ENCODE data around the gene OTUD5. TPM values are rescaled to one million over a fixed set of nuclear protein-coding genes. Genes with fewer than 3 reads are reported as not detected.

Gene OTUD5
- total and polyA plus RNA-seq, 3 donors from 2014 or later: 36.2 to 77.1 (median 74.3) TPM

- H3K4me1 ChIP-seq: no peaks in the 10 kb centered on the region
- intact Hi-C loops (cut with DNase I; ENCODE audit: low total_unique reads): no loop called here
- no peaks in the 10 kb centered on the region for H3K36me3 ChIP-seq (ENCODE audit: low read depth, missing control alignments)
- H3K9me3 ChIP-seq: no peaks in the 10 kb centered on the region
- DNase-seq: no peak
- 71 to 79% methylated on average over 4 to 14 of the region's 14 CpGs for WGBS, 2 donors
- H3K4me3 ChIP-seq: no peak overlapping the region
- H3K27me3 ChIP-seq: no peaks in the 10 kb centered on the region
- H3K27ac ChIP-seq: no peak overlapping the region
- no peak for TF ChIP-seq CTCF (IDR thresholded peaks at IDR 0.05)
- TF ChIP-seq POLR2A (IDR thresholded peaks at IDR 0.05): no peak
Observed at GRCh38 chrX:48902776-48903175, 54.6 kb downstream of the OTUD5 start.

GRCh38 chrX:48902135-48902534, 55.3 kb downstream of the OTUD5 start:
- intact Hi-C loops (cut with DNase I; ENCODE audit: low total_unique reads): no loop called here
- Histone ChIP-seq H3K9me3 (no peaks in the 10 kb centered on the region), H3K27me3 (no peaks in the 10 kb centered on the region), H3K4me3 (no peak overlapping the region), H3K36me3 (ENCODE audit: low read depth, missing control alignments) (no peaks in the 10 kb centered on the region), H3K4me1 (no peaks in the 10 kb centered on the region), H3K27ac (no peak overlapping the region)
- TF ChIP-seq POLR2A (IDR thresholded peaks at IDR 0.05): no peak
- TF ChIP-seq CTCF (IDR thresholded peaks at IDR 0.05): no peak
- WGBS, 2 donors: 88 to 91% methylated on average over 7 to 20 of the region's 20 CpGs
- no peak for DNase-seq

- TF ChIP-seq CTCF (IDR thresholded peaks at IDR 0.05): no peak
- no peak for TF ChIP-seq POLR2A (IDR thresholded peaks at IDR 0.05)
- 86 to 96% methylated on average over 4 to 7 of the region's 7 CpGs for WGBS, 2 donors
Observed at GRCh38 chrX:48901069-48901468, 56.3 kb downstream of the OTUD5 start.

GRCh38 chrX:48899078-48899410, 58.4 kb downstream of the OTUD5 start:
- H3K4me1 ChIP-seq: peaks cover 5% of the 10 kb centered on the region
- TF ChIP-seq POLR2A (IDR thresholded peaks at IDR 0.05): no peak
- no peak for TF ChIP-seq CTCF (IDR thresholded peaks at IDR 0.05)
- H3K4me3 ChIP-seq: no peak overlapping the region
- no peaks in the 10 kb centered on the region for H3K27me3 ChIP-seq
- H3K36me3 ChIP-seq (ENCODE audit: low read depth, missing control alignments): no peaks in the 10 kb centered on the region
- DNase-seq: no peak
- no peak overlapping the region for H3K27ac ChIP-seq
- H3K9me3 ChIP-seq: no peaks in the 10 kb centered on the region
- 67 to 73% methylated on average over 5 to 8 of the region's 8 CpGs for WGBS, 2 donors
- intact Hi-C loops (cut with DNase I; ENCODE audit: low total_unique reads): no loop called here

More at GRCh38 chrX:48901069-48901468, 56.3 kb downstream of the OTUD5 start:
- H3K4me3 ChIP-seq: no peak overlapping the region
- H3K27ac ChIP-seq: no peak overlapping the region
- no peaks in the 10 kb centered on the region for H3K9me3 ChIP-seq
- no peak for DNase-seq
- intact Hi-C loops (cut with DNase I; ENCODE audit: low total_unique reads): no loop called here
- H3K36me3 ChIP-seq (ENCODE audit: low read depth, missing control alignments): no peaks in the 10 kb centered on the region
- H3K27me3 ChIP-seq: no peaks in the 10 kb centered on the region
- peaks cover 5% of the 10 kb centered on the region for H3K4me1 ChIP-seq

- Histone ChIP-seq H3K4me1 (peaks cover 5% of the 10 kb centered on the region), H3K27me3 (no peaks in the 10 kb centered on the region), H3K9me3 (no peaks in the 10 kb centered on the region), H3K36me3 (ENCODE audit: low read depth, missing control alignments) (no peaks in the 10 kb centered on the region), H3K4me3 (peak within 1 kb of the TSS; percentile 63 to 80), H3K27ac (peak within 1 kb of the TSS; percentile 91 to 93)
- peak; percentile 69 for TF ChIP-seq POLR2A (IDR thresholded peaks at IDR 0.05)
- TF ChIP-seq CTCF (IDR thresholded peaks at IDR 0.05): no peak
- 0% methylated on average over 5 to 18 of the region's 49 CpGs for WGBS, 2 donors
- intact Hi-C loops (cut with DNase I; ENCODE audit: low total_unique reads): no loop called here
- peak; percentile 94 for DNase-seq
Observed at GRCh38 chrX:48897625-48898306, 59.6 kb downstream of the OTUD5 start, which contains the start of the genes PQBP1 and TIMM17B. Gene PQBP1 (plus strand): TSS chrX:48897930. CDS start chrX:48898510, 580 bp downstream. Gene TIMM17B (minus strand): TSS chrX:48897768. CDS start chrX:48897749, 19 bp downstream.

Data from testis (tissue), 3 donors.